Measurements from ENCODE around the gene NUDT19. TPM values are rescaled to one million over a fixed set of nuclear protein-coding genes. Genes with fewer than 3 reads are reported as not detected.
A peak's percentile ranks its signal among the peaks of the same experiment; 100 is the strongest.
"Not testable (repeated sequence)": the region's sequence is repeated elsewhere in the genome, so short reads cannot be mapped to it uniquely, and the experiment has no call there.

The NUDT19 gene
- total RNA-seq, 4 donors from 2014 or later, result 7.9 to 10.2 (median 9.6) TPM

DNA sequence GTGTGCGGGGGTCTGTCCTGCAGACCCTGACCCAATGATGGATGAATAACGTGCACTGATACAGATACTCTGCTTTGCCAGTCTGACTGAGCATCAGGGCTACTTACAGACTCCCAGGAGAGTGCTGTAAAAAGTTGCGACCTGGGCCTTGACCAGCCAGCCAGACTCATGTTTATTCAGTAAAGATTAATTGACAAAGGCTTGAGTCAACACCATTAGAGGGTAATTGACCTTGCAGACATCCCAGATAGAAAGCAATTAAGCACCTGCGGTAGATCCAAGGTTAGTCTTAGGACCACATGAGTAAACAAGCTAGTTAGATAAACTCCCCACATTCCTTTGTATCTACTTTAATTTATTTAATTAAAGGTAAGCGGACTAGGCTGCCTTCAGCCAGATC lies 10.4 kb downstream of the NUDT19 start:
- Histone ChIP-seq H3K27me3 (no peaks in the 10 kb centered on the region), H3K4me1 (peaks cover 4 to 9% of the 10 kb centered on the region in 2 donors), H3K27ac (peak overlapping the region in 1 of 3 donors; percentile 36), H3K36me3 (no peaks in the 10 kb centered on the region), H3K4me3 (replicated peaks in 1 of 3) (no peak overlapping the region), H3K9me3 (no peaks in the 10 kb centered on the region)
- 39 to 57% methylated on average over 5 of the region's 5 CpGs for WGBS, 2 donors
- intact Hi-C loops (cut with DNase I), result no loop called here
- TF ChIP-seq, protein P1, sequence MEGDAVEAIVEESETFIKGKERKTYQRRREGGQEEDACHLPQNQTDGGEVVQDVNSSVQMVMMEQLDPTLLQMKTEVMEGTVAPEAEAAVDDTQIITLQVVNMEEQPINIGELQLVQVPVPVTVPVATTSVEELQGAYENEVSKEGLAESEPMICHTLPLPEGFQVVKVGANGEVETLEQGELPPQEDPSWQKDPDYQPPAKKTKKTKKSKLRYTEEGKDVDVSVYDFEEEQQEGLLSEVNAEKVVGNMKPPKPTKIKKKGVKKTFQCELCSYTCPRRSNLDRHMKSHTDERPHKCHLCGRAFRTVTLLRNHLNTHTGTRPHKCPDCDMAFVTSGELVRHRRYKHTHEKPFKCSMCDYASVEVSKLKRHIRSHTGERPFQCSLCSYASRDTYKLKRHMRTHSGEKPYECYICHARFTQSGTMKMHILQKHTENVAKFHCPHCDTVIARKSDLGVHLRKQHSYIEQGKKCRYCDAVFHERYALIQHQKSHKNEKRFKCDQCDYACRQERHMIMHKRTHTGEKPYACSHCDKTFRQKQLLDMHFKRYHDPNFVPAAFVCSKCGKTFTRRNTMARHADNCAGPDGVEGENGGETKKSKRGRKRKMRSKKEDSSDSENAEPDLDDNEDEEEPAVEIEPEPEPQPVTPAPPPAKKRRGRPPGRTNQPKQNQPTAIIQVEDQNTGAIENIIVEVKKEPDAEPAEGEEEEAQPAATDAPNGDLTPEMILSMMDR (IDR thresholded peaks at IDR 0.05), result no peak
- TF ChIP-seq POLR2A (IDR thresholded peaks at IDR 0.05), result no peak
- peak in 1 of 2 donors; percentile 14 for DNase-seq

DNA sequence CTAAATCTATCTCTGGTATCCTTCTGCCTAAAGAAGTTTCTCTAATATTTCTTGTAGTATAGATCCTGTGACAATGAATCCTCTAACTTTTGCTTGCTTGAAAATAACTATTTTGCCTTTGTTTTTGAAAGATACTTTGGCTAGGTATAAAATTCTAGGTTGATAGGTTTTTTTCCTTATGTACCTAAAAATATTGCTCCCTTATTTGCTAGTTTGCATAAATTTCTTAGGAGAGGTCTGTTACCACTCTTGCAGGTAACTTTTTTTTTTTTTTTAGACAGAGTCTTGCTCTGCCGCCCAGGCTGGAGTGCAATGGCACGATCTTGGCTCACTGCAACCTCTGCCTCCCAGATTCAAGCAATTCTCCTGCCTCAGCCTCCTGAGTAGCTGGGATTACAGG lies 12.4 kb downstream of the NUDT19 start:
- H3K27me3 ChIP-seq; intact Hi-C loops (cut with DNase I); H3K4me3 ChIP-seq (replicated peaks in 1 of 3); H3K27ac ChIP-seq; H3K36me3 ChIP-seq; DNase-seq; H3K4me1 ChIP-seq; H3K9me3 ChIP-seq: not testable (repeated sequence)
- WGBS, 2 donors, result 92 to 98% methylated on average over 2 of the region's 2 CpGs

DNA sequence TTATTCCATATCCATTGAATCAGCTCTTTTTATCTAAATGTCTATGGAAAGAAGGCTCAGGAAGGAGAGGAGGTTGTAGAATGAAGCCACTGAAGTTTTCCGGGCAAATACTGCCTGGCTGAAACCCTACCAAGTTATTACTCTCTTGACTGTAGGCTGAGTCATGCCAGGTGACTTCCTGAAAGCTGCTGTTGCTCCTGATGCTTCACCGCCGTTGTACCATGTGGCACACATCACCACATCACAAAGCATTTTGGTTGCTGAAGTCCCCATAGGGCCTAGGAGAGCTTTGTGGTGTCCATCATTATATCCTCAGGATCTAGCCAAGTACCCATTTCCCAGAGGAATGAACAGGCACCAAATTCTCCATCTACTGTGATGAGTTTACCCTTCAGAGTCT lies 16.8 kb downstream of the NUDT19 start:
- Histone ChIP-seq H3K27me3 (no peaks in the 10 kb centered on the region), H3K27ac (no peak overlapping the region), H3K9me3 (no peaks in the 10 kb centered on the region), H3K4me3 (replicated peaks in 1 of 3) (no peak overlapping the region), H3K36me3 (peaks cover 0 to 8% of the 10 kb centered on the region in 2 donors), H3K4me1 (no peaks in the 10 kb centered on the region)
- intact Hi-C loops (cut with DNase I), result no loop called here
- WGBS, 2 donors, result 95 to 96% methylated on average over 3 of the region's 3 CpGs
- TF ChIP-seq, protein P1 (IDR thresholded peaks at IDR 0.05), result no peak
- no peak for TF ChIP-seq POLR2A (IDR thresholded peaks at IDR 0.05)
- no peak for DNase-seq

DNA sequence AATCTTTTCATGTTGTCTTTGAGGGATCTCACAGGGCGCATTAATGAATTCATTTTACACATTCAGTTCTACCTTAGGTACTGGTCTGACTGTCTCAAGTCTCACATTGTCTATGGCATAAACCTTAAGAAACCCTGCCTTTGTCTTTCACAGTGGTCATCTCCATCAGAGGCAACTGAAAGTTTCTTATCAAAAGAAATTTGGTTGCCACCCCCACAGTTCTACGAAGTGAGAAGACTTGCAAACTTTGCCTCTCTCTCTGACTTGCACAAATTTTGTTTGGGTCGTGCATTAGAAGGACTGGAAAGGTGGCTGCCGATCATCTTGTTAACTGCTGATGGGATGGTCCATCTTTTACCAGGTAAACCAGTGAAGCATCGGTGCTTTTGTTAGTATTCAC lies 17.4 kb downstream of the NUDT19 start:
- H3K36me3 ChIP-seq, result peaks cover 0 to 11% of the 10 kb centered on the region in 2 donors

DNA sequence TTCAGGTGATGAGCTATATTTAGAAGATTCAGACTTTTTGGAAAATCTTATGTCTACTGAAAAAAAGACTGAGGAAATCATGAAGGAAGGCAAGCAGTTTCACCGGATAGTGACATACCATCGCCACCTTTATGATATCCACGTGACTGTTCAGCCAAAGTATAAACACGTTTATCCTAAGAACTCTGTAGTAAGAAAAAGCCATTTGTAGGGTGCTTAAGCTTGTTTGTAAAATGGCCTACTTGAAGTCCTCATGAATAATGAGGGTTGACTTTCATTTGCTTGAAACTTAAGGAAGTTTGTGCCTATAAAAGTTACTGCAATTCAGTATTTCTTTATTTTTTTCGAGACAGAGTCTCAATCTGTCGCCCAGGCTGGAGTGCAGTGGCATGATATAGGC lies 20.1 kb downstream of the NUDT19 start:
- no peaks in the 10 kb centered on the region for H3K4me1 ChIP-seq
- no peak overlapping the region for H3K27ac ChIP-seq
- TF ChIP-seq, protein P1 (IDR thresholded peaks at IDR 0.05), result no peak
- no peak for TF ChIP-seq POLR2A (IDR thresholded peaks at IDR 0.05)
- H3K36me3 ChIP-seq, result peaks cover 0 to 11% of the 10 kb centered on the region in 2 donors
- H3K9me3 ChIP-seq, result no peaks in the 10 kb centered on the region
- H3K4me3 ChIP-seq (replicated peaks in 1 of 3), result no peak overlapping the region
- no peaks in the 10 kb centered on the region for H3K27me3 ChIP-seq
- intact Hi-C loops (cut with DNase I), result no loop called here
- DNase-seq, result no peak
- 85 to 86% methylated on average over 6 of the region's 6 CpGs for WGBS, 2 donors

More for the DNA sequence above, 17.4 kb downstream of the NUDT19 start:
- intact Hi-C loops (cut with DNase I), result no loop called here
- H3K4me3 ChIP-seq (replicated peaks in 1 of 3), result no peak overlapping the region
- H3K9me3 ChIP-seq, result no peaks in the 10 kb centered on the region
- WGBS, 2 donors, result 94% methylated on average over 5 of the region's 5 CpGs
- no peak overlapping the region for H3K27ac ChIP-seq
- no peak for TF ChIP-seq POLR2A (IDR thresholded peaks at IDR 0.05)
- TF ChIP-seq, protein P1 (IDR thresholded peaks at IDR 0.05), result no peak
- no peaks in the 10 kb centered on the region for H3K4me1 ChIP-seq
- DNase-seq, result no peak
- H3K27me3 ChIP-seq, result no peaks in the 10 kb centered on the region

DNA sequence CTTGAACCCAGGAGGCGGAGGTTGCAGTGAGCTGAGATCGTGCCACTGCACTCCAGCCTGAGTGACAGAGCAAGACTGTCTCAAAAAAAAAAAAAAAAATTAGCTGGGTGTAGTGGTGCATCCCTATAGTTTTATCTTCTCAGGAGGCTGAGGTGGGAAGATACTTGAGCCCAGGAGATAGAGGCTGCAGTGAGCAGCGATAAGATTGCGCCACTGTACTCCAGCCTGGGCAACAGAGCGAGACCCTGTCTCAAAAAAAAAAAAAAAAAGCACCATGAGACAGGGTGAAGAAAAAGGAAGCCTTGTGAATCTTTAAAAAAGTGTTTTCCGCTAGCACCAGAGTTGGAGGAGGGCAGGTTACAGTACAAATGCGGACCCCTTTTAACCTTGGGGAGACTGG lies 24.6 kb downstream of the NUDT19 start:
- WGBS, 2 donors, result 93 to 96% methylated on average over 7 of the region's 7 CpGs
- H3K4me1 ChIP-seq; H3K9me3 ChIP-seq; H3K27me3 ChIP-seq; DNase-seq; H3K27ac ChIP-seq; H3K4me3 ChIP-seq (replicated peaks in 1 of 3); intact Hi-C loops (cut with DNase I): not testable (repeated sequence)
- peaks cover 0 to 11% of the 10 kb centered on the region in 2 donors for H3K36me3 ChIP-seq

Measured in thyroid gland (tissue), 4 donors.